PC-3 (cell line): Measurements from ENCODE around the gene RAB31.

Experiments
- CTCF ChIP-seq: fragments of 300-600 bp; sonication (generic); conservative IDR thresholded peaks from 2 replicates; pipeline ENCODE4 v1.5.1; 2017; ENCODE audit warnings: antibody characterized with exemption, low read depth, mild to moderate bottlenecking, low read length
- EZH2 ChIP-seq: fragments of 300-600 bp; sonication (generic); IDR thresholded peaks from one replicate; pipeline ENCODE4 v1.6.1; 2017; ENCODE audit warnings: antibody characterized with exemption, mild to moderate bottlenecking, low read length; ENCODE audit not compliant: unreplicated experiment
- EZH2phosphoT487 ChIP-seq: fragments of 300-600 bp; sonication (generic); IDR thresholded peaks from 2 replicates; pipeline ENCODE4 v1.6.1; 2018; ENCODE audit warnings: mild to moderate bottlenecking, antibody characterized with exemption, low read length, borderline replicate concordance

GRCh38 chr18:9740071-9740470 is 32.0 kb downstream of the RAB31 start:
- TF ChIP-seq CTCF (no peak), EZH2phosphoT487 (no peak), EZH2 (no peak)
